ENCODE data around the gene ASB6. TPM values are rescaled to one million over a fixed set of nuclear protein-coding genes. Genes with fewer than 3 reads are reported as not detected.

The ASB6 gene
- total RNA-seq, 1 experiment from 2014 or later: 21.0 TPM

DNA sequence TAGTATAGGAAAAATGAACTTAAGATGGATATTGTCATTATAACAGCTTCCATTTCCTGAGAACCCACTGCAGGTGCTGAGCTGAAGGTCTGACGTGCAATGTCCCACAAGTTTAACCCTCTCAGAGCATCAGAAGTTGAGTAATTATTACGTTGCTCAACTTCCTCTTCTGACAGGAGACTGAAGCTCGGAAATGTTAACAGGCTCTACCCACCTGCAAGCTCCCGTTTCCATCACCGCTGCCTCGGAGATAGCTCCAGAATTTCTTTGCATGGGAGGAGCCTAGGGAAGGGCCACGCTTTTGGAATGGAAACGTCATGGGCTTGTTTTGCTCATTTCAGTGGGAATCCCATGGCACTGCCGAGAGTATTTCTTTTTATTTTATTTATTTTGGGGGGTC is 17.0 kb downstream of the ASB6 start:
- H2AK5ac ChIP-seq (ENCODE audit: insufficient read length, low read length): no peak overlapping the region
- H3K9me3 ChIP-seq (ENCODE audit: control insufficient read depth, low read depth, low read length): no peaks in the 10 kb centered on the region
- H2BK120ac ChIP-seq (ENCODE audit: low read depth, low read length, poor library complexity, severe bottlenecking): no peak overlapping the region
- no CpG with 5 or more reads among the region's 9 CpGs for WGBS (ENCODE audit: extremely low coverage, insufficient read length, low lambda C conversion rate)
- peaks cover 24% of the 10 kb centered on the region for H3K27me3 Mint-ChIP-seq (ENCODE audit: low read depth)
- H3K23ac ChIP-seq (ENCODE audit: insufficient read length, low read depth, low read length): no peak overlapping the region
- H2AFZ ChIP-seq (ENCODE audit: low read length): no peak overlapping the region
- no peak for DNase-seq
- no peak overlapping the region for H2BK5ac ChIP-seq (ENCODE audit: insufficient read length, low read length)
- no peak overlapping the region for H4K5ac ChIP-seq (ENCODE audit: insufficient read length, low read depth, low read length)
- H3T11ph ChIP-seq (ENCODE audit: low read length): no peak overlapping the region
- no peak overlapping the region for H3K27ac ChIP-seq (ENCODE audit: insufficient read length, low read depth, low read length)
- no peak overlapping the region for H3K4ac ChIP-seq (ENCODE audit: low read depth, low read length)
- no peaks in the 10 kb centered on the region for H3K9me3 Mint-ChIP-seq
- H3K4me2 ChIP-seq (ENCODE audit: insufficient read depth, insufficient read length, low read length): peak overlapping the region; percentile 2
- no peak overlapping the region for H2BK12ac ChIP-seq (ENCODE audit: insufficient read length, low read depth, low read length)
- no peak overlapping the region for H4K91ac ChIP-seq (ENCODE audit: insufficient read length, low read depth, low read length)
- H3K14ac ChIP-seq (ENCODE audit: insufficient read depth, low read length): no peak overlapping the region
- H4K8ac ChIP-seq (replicated peaks; ENCODE audit: insufficient read length, low read depth, low read length): no peak overlapping the region
- H2BK20ac ChIP-seq (ENCODE audit: low read depth, low read length, poor library complexity, severe bottlenecking): no peak overlapping the region
- 0 out of 2 replicates have a peak, but pooled peaks cover 2% of the 10 kb centered on the region for H3K4me1 ChIP-seq (ENCODE audit: insufficient read depth, low read length)
- peaks cover 15% of the 10 kb centered on the region for H3K23me2 ChIP-seq (ENCODE audit: insufficient read length, low read depth, low read length, poor library complexity, severe bottlenecking)
- peaks cover 35% of the 10 kb centered on the region for H3K79me2 ChIP-seq (ENCODE audit: insufficient read depth, low read length)
- TF ChIP-seq, protein P1, sequence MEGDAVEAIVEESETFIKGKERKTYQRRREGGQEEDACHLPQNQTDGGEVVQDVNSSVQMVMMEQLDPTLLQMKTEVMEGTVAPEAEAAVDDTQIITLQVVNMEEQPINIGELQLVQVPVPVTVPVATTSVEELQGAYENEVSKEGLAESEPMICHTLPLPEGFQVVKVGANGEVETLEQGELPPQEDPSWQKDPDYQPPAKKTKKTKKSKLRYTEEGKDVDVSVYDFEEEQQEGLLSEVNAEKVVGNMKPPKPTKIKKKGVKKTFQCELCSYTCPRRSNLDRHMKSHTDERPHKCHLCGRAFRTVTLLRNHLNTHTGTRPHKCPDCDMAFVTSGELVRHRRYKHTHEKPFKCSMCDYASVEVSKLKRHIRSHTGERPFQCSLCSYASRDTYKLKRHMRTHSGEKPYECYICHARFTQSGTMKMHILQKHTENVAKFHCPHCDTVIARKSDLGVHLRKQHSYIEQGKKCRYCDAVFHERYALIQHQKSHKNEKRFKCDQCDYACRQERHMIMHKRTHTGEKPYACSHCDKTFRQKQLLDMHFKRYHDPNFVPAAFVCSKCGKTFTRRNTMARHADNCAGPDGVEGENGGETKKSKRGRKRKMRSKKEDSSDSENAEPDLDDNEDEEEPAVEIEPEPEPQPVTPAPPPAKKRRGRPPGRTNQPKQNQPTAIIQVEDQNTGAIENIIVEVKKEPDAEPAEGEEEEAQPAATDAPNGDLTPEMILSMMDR (conservative IDR thresholded peaks at IDR 0.05): no peak
- H3K4me3 Mint-ChIP-seq: peak overlapping the region; percentile 39 to 67; a peak in 3 of 5 replicates
- H3K27me3 ChIP-seq (ENCODE audit: insufficient read depth, low read length): peaks cover 12% of the 10 kb centered on the region
- no peak overlapping the region for H3K27ac Mint-ChIP-seq
- no peak overlapping the region for H2BK15ac ChIP-seq (ENCODE audit: low read depth, low read length)
- no peaks in the 10 kb centered on the region for H4K20me1 ChIP-seq (ENCODE audit: control insufficient read depth, insufficient read depth, insufficient read length)
- peaks cover 11% of the 10 kb centered on the region for H3K79me1 ChIP-seq (ENCODE audit: insufficient read depth, low read depth, low read length, poor library complexity, severe bottlenecking)
- H3K18ac ChIP-seq (ENCODE audit: insufficient read length, low read depth, low read length): no peak overlapping the region
- no peak overlapping the region for H3K56ac ChIP-seq (ENCODE audit: insufficient read length, low read depth, low read length)
- H3K36me3 Mint-ChIP-seq (ENCODE audit: insufficient read depth in 1 of 3, low read depth in 3 of 3): peaks cover 3 to 14% (median 11%) of the 10 kb centered on the region in 3 experiments; a peak in 5 of 7 replicates
- no peak overlapping the region for H3K9ac ChIP-seq (ENCODE audit: extremely low read depth, insufficient read length, low read length)
- peaks cover 31 to 37% of the 10 kb centered on the region in 2 experiments for H3K4me1 Mint-ChIP-seq

Data from H9 (cell line).